Subcutaneous adipose tissue (tissue), 4 donors: ENCODE data around the gene KLF6. TPM values are rescaled to one million over a fixed set of nuclear protein-coding genes. Genes with fewer than 3 reads are reported as not detected.

Experiments used
- total RNA-seq, 4 donors: library from RNA; depleted of rRNA; stranded (reverse); fragments of >200 nt; gene quantifications; one replicate each; pipeline ENCODE4 v1.1.0, GENCODE V29; 2016
- TF ChIP-seq, protein P1 (sequence below): fragments of 450-650 bp; IDR thresholded peaks from one replicate; pipeline ENCODE4 v1.5.1; 2016; ENCODE audit warnings: low read depth, mild to moderate bottlenecking, control low read depth, antibody characterized with exemption, moderate library complexity

The KLF6 gene
- total RNA-seq, 4 donors from 2014 or later, result 108 to 205 (median 150) TPM

DNA sequence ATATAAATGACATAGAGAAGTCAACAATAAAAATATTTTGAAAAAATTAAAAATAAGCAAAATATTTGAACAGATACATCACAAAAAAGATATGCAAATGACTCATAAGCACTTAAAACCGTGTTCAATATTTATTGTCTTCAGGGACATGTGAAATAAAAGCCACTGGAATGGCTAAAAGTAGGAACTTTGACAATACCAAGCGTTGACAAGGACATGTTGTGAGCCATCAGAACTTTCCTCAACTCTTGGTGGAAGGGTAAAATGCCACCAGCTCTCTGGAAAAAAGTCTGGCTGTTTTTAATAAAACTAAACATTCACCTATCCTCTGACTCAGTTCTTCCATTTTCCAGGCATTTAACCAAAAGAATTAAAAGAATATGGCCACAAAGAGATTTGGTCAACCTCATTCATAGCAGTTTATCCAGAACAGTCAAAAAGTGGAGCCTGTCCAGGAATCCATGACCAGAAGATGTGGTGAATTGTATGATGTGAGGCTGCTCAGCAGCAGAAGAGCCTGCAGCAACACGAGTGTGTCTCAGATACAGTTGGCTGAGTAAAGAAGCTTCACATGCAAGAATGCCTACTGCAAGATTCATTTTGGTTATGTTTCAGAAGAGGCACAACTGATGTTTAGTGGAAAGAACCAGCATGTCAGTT is 7.1 kb upstream of the KLF6 start:
- TF ChIP-seq, protein P1, sequence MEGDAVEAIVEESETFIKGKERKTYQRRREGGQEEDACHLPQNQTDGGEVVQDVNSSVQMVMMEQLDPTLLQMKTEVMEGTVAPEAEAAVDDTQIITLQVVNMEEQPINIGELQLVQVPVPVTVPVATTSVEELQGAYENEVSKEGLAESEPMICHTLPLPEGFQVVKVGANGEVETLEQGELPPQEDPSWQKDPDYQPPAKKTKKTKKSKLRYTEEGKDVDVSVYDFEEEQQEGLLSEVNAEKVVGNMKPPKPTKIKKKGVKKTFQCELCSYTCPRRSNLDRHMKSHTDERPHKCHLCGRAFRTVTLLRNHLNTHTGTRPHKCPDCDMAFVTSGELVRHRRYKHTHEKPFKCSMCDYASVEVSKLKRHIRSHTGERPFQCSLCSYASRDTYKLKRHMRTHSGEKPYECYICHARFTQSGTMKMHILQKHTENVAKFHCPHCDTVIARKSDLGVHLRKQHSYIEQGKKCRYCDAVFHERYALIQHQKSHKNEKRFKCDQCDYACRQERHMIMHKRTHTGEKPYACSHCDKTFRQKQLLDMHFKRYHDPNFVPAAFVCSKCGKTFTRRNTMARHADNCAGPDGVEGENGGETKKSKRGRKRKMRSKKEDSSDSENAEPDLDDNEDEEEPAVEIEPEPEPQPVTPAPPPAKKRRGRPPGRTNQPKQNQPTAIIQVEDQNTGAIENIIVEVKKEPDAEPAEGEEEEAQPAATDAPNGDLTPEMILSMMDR, result no peak

DNA sequence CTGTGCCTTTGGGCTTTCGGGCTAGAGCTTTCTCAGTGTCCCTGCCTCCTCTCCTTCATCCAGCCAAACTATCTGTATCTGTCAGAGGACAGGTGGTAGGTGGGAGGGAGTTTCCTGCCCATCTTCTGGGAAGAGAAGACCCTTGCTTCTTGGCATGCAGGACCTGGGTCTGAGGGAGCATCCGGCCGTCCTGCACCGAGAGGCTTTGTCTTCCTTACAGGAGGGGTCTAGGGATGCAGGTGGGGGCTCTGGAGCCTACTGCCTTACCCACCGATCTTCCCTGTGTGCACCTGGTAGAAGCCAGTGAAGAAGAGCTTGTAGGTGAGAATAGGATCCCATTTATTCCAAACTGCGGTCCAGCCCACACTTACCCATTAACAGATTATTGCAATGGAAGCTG is 5.8 kb upstream of the KLF6 start:
- TF ChIP-seq, protein P1, result no peak

DNA sequence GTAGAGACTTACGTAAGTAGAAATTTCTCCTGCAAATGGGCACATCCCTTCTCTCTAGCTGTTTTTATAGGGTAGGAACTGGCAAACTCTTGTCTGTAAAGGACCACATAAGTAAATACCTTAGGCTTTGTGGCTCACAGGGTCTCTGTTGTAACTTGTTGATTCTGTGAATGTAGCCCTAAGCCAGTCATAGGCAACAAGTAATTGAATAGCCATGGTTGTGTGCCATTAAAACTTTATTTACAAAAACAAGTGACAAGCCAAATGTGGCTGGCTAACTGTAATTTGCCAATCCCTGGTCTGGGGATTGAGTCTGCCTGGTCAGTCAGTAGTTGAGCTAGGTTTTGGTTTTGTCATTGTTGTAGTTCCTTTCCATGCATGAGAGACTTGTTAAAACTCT is 5.3 kb upstream of the KLF6 start:
- TF ChIP-seq, protein P1, result no peak

DNA sequence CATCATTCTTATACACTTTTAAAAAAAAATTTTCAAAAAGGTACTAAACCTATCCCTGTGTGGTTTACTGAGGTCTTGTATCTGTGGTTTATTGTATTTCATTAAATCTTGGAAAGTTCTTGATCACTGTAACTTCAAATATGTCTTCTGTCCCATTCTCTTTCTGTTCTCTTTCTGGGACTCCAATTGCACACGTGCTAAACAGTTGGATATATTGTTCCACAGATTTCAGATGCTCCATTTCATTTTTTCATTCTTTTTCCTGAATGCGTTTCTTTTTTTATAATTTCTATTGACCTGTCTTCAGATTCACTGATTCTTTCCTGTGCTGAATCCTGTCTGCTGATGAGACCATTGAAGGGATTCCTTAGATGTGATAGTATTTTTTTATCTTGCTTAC is 4.6 kb upstream of the KLF6 start:
- TF ChIP-seq, protein P1, result no peak

DNA sequence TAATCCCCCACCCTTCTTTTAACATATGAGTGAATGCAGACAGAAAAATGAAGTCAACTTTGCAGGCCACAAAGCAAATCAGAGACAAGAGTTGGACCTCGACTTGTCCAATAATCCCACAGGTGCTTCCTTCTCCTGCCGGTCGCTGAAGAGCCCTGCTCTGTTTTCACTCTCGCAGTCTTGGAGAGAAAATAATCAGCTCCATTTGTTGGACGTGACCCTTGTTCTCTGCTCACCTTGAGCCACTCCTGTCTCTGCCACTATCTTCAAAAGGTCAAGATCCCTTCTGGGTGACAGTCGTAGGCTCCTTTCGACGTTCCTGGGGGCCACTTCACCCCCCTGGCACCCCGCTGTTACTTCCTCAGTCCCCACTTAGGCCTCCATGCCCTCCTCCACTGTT is 2.8 kb upstream of the KLF6 start:
- TF ChIP-seq, protein P1, result no peak

DNA sequence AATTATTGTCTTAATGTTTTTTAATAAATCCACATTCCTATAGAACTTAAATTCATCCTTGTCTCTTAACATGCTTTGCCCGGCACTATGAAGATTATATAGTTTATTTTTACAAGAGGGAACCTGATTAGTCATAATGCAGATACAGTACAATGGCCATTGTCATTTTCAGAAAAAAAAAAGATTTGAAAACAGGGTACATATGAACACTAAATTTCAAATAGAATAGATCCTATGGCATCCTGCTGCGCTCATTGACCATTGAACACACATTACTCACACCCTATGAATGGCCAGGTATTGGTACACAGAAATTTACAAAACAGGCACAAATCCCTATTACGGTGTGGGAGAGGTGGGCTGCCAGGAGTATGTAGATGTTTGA is 2.0 kb upstream of the KLF6 start:
- TF ChIP-seq, protein P1, result no peak

DNA sequence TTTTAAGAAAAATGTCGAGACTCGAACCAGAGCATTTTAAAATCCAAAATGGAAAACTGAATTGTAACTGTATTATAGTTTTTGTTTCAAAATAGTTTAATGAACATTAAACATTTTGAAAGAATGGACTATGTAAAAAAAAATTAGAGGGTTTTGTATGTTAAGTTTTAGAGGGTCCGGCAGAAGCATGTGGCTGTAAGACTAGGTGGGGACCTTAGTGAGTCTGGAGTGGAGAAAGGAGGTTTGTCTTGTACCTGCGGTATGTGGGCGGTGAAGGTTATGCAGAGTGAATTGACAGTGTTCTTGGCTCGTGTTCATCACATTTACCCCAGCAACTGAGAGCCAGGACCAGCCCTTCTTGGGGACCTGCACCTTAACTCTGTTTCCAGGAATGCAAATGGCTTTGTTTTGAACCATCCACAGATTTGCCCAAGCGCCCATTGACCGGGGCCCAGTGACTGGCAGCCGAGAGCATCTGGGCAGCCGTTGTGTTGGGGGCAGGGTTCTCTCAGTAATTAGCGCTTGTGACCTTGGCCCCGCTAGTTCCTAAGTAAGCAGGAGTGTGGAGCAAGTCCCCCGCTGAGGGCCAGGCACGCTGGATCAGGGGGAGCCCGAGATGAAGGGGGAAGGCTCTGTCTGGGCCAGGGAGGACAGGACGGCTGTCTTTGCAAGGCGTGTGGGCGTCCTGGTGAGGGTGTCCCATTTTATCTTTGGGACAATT is 1.4 kb upstream of the KLF6 start:
- TF ChIP-seq, protein P1, result no peak
